ENCODE results near the gene UNC5B.
"Not testable (repeated sequence)": the region's sequence is repeated elsewhere in the genome, so short reads cannot be mapped to it uniquely, and the experiment has no call there.

UNC5B gene

DNA sequence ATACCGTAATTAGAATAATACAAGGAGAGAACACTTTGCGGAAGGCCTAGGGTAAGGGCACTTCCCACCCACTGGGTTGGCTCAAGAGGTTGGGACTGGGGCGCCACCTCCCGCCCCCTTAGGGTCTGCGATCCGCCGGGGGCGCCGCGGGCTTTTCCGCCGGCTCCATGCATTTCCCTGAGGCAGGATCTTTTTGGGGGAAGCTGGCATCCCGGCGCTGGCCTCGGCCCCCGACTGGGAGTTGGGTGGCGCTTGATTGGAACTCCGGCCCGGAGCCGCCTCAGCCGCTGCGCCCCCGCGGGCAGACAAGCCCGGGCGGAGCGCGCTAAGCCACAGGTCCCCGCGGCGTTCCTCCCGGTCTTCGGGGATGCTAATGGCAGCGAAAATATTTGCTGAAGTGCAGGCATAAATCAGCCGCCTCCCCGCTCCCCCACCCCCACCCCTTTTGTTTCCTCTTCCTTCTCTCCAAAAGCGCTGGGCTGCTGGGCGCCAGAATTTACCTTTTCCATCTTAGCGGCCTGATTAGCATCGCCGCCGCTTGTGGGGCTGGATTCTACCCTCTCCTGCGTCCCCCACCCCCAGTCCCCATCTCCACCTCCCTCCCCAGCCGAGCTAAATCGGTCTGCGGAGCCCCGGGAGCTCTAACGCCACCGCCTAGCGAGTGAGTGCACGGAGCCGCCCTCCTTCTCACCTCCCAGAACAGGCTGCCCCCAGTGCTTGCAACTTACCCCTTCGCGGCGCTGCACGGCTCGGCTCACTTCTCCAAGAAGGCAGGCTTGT, 5.1 kb downstream of the UNC5B start:
- no peaks in the 10 kb centered on the region for H3K36me3 ChIP-seq (ENCODE audit: control insufficient read depth, insufficient read depth, low read length)
- peak overlapping the region; percentile 62 for H3K4me3 ChIP-seq (ENCODE audit: low read depth, low read length)
- peaks cover 46% of the 10 kb centered on the region for H3K27me3 ChIP-seq (ENCODE audit: control insufficient read depth, insufficient read depth, low read length)
- no peaks in the 10 kb centered on the region for H3K9me3 ChIP-seq (ENCODE audit: control insufficient read depth, insufficient read depth, low read depth, low read length)
- peak overlapping the region; percentile 61 for H3K27ac ChIP-seq (ENCODE audit: low read depth, low read length)
- peaks cover 58% of the 10 kb centered on the region for H3K4me1 ChIP-seq (ENCODE audit: control insufficient read depth, insufficient read depth, low read length)
- peak overlapping the region; percentile 56 for H3K9ac ChIP-seq (ENCODE audit: low read length)

DNA sequence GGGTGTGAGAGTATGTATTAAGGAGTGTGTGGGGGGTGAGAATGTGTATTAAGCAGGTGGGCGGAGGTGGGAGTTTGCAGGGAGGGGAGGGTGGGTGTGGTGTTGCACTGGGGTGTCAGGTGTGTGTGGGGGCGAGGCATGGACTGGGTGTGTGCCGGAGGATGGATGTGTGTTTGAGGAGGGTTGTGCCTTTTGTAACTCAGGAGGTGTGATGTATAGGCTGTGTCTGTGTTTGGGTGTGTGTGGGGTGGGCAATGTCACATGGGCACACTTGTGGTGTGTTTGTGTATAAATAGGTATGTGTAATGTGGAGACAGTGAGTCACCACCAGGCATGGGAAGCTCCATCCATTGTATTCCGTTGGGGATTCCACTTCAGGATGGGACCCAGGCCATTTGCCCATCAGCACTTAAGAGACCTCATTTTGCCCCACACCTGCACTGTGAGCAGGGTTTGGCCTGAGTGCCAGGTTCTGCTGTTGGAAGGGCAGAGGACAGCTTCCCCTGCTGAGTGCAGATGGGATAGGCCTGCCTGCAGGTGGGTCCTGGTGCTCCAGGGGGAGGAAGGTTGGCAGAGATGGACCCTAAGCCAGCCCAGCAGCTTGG, 5.8 kb downstream of the UNC5B start:
- Histone ChIP-seq H3K4me1 (ENCODE audit: control insufficient read depth, insufficient read depth, low read length) (peaks cover 65% of the 10 kb centered on the region), H3K27ac (ENCODE audit: low read depth, low read length) (no peak overlapping the region; the same call in 1 of the 2 replicates), H3K9ac (ENCODE audit: low read length) (peak overlapping the region; percentile 56)

DNA sequence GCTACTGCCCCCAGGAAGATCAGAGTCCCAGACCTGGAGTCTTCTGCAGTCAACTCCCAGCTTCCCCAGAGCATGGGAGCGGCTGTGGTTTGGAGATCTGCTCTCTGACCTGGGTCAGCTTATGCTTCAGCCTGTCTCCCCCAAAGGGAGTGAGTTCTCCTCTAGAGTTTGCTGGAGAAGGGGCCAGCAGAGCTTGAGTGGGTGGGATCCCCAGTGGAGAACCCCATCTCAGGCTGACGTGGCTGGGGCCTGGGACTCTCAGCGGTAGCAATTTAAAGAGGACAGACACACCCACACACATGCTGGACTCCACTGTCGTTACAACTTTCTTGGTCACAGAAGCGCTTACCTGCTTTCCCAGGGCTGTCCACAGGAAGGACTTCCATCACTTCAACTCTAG, 6.3 kb downstream of the UNC5B start:
- Histone ChIP-seq H3K4me1 (ENCODE audit: control insufficient read depth, insufficient read depth, low read length) (peaks cover 70% of the 10 kb centered on the region), H3K9me3 (ENCODE audit: control insufficient read depth, insufficient read depth, low read depth, low read length) (no peaks in the 10 kb centered on the region), H3K4me3 (ENCODE audit: low read depth, low read length) (no peak overlapping the region), H3K27ac (ENCODE audit: low read depth, low read length) (no peak overlapping the region), H3K27me3 (ENCODE audit: control insufficient read depth, insufficient read depth, low read length) (peaks cover 38% of the 10 kb centered on the region), H3K36me3 (ENCODE audit: control insufficient read depth, insufficient read depth, low read length) (no peaks in the 10 kb centered on the region), H3K9ac (ENCODE audit: low read length) (no peak overlapping the region)

More for the DNA sequence above, 5.8 kb downstream of the UNC5B start:
- H3K36me3 ChIP-seq (ENCODE audit: control insufficient read depth, insufficient read depth, low read length): no peaks in the 10 kb centered on the region
- H3K9me3 ChIP-seq (ENCODE audit: control insufficient read depth, insufficient read depth, low read depth, low read length): no peaks in the 10 kb centered on the region
- H3K27me3 ChIP-seq (ENCODE audit: control insufficient read depth, insufficient read depth, low read length): peaks cover 42% of the 10 kb centered on the region
- H3K4me3 ChIP-seq (ENCODE audit: low read depth, low read length): peak overlapping the region; percentile 62

DNA sequence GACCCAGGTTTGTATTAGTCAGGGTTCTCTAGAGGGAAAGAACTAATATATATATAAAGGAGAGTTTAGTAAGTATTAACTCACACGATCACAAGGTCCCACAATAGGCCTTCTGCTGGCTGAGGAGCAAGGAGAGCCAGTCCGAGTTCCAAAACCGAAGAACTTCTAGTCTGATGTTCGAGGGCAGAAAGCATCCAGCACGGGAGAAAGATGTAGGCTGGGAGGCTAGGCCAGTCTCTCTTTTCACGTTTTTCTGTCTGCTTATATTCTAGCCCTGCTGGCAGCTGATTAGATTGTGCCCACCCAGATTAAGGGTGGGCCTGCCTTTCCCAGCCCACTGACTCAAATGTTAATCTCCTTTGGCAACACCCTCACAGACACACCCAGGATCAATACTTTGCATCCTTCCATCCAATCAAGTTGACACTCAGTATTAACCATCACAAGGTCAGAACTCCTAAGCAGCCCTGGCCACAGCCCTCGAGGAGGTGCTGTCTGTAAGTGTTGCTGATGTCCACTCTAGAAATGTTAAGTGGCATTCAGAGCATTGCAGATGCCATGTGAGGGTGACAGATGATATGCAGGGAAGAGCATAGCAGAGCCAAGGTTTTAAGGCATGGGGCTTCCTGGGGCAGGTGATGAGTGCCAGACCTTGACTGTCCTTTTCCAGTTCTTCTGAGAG, 7.0 kb downstream of the UNC5B start:
- not testable (repeated sequence) for H3K9ac ChIP-seq (ENCODE audit: low read length); H3K27ac ChIP-seq (ENCODE audit: low read depth, low read length); H3K4me3 ChIP-seq (ENCODE audit: low read depth, low read length); H3K36me3 ChIP-seq (ENCODE audit: control insufficient read depth, insufficient read depth, low read length); H3K9me3 ChIP-seq (ENCODE audit: control insufficient read depth, insufficient read depth, low read depth, low read length)
- peaks cover 31% of the 10 kb centered on the region for H3K27me3 ChIP-seq (ENCODE audit: control insufficient read depth, insufficient read depth, low read length)
- peaks cover 67% of the 10 kb centered on the region for H3K4me1 ChIP-seq (ENCODE audit: control insufficient read depth, insufficient read depth, low read length)

DNA sequence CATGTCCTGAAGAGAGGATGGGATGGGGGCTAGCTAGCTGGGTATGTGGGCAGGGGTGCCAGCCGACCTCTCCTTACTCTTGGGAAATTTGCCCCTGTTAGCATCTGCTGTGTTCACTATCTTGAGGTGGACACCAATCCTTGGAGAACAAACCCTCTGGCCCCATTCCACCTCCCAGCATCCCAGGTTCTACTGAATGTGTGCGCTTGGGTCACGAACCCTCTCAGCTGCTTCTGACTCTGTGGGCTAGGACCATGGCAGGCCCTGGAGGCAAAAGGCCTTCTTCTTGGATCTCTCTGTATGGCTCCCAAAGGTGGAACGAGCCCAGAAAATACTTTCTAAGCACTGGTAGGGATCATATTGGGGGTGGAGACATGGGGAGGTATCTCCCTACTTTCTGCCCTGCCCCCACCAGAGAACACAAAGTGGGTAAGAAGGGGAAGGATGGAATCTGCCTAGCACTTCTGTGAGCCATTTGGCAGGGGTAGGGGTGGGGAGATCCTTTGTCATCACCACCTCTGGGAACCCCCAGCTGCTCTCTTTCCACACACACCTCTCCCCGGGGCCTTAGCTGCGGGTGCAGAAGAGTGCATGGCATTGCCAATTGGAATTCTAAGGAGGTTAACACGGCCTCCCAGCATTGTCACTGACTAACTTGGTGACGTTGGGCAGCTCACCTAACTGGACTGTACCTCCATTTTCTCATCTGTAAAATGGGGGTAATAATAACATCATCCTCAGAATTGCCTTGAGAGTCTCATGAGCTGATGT, 7.7 kb downstream of the UNC5B start:
- Histone ChIP-seq H3K4me1 (ENCODE audit: control insufficient read depth, insufficient read depth, low read length) (peaks cover 59% of the 10 kb centered on the region), H3K36me3 (ENCODE audit: control insufficient read depth, insufficient read depth, low read length) (no peaks in the 10 kb centered on the region), H3K27ac (ENCODE audit: low read depth, low read length) (no peak overlapping the region), H3K9ac (ENCODE audit: low read length) (no peak overlapping the region), H3K27me3 (ENCODE audit: control insufficient read depth, insufficient read depth, low read length) (peaks cover 24% of the 10 kb centered on the region), H3K4me3 (ENCODE audit: low read depth, low read length) (no peak overlapping the region), H3K9me3 (ENCODE audit: control insufficient read depth, insufficient read depth, low read depth, low read length) (no peaks in the 10 kb centered on the region)

DNA sequence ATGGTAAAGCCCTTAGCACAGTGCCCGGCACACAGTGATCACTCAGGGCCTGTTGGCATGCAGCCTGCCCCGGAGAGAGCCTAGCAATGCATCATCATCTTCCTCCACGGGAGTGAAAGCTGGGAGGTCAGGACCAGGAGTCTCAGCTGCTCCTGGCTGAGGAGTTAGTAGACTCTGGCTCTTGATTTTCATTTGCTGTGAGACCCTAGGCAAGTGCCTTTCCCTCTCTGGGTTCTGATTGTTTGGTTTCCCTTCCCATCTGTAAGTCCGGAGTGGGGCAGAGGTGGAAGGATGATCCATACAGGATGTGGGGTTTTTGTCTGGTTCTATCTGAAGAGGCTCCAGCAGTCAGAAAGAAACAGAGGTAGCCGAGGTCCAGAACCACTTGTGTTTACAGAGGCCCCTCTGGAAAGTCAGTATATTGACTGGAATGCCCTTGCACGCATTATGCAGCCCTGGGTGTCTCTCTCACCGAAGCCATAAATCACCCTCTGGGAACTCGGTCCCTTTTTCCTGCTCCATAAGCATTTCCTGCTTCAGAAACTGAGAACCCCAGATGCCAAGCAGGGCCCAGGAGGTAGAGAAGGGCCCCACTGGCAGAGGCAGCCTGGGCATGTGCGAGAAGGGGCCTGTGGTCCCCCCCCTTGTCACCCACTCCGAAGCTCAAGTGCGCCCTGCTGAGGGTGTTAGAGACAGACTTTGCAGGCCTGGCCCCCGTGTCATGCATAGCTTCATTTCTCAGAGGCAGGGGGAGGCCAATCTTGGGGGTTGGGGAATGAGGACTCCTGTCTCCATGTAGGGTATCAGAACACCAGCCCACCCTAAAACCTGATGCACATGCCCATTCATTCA, 8.5 kb downstream of the UNC5B start:
- H3K27me3 ChIP-seq (ENCODE audit: control insufficient read depth, insufficient read depth, low read length): peaks cover 23% of the 10 kb centered on the region
- no peaks in the 10 kb centered on the region for H3K36me3 ChIP-seq (ENCODE audit: control insufficient read depth, insufficient read depth, low read length)
- H3K27ac ChIP-seq (ENCODE audit: low read depth, low read length): no peak overlapping the region
- no peak overlapping the region for H3K4me3 ChIP-seq (ENCODE audit: low read depth, low read length)
- peaks cover 51% of the 10 kb centered on the region for H3K4me1 ChIP-seq (ENCODE audit: control insufficient read depth, insufficient read depth, low read length)
- no peaks in the 10 kb centered on the region for H3K9me3 ChIP-seq (ENCODE audit: control insufficient read depth, insufficient read depth, low read depth, low read length)
- no peak overlapping the region for H3K9ac ChIP-seq (ENCODE audit: low read length)

DNA sequence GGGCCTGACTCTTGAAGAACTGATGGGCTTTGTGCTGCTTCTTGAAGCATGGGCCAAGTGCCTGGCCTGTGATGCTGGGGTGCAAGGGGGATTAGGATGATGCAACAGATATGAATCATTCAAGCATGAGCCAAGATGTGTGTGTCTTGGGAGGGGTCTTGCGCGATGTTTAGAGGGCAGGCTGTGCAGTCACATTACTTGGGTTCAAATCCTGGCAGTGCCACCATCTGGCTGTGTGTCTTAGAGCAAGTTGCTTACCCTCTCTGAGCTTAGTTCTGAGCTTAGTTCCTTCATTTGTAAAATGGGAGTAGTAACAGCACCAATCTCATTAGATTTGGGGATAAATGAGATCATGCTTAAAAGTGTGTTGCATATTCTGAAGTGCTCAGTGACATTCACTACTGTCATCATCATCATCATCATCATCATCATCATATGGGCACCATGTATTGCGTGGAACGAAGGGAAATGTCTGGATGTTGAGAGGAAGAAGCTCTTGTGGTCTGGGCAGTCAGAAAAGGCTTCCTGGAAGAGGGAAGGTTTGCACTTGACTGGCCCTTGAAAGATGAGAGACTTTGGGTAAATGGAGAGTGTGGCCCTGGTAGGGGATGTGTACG, 9.3 kb downstream of the UNC5B start:
- Histone ChIP-seq H3K27me3 (ENCODE audit: control insufficient read depth, insufficient read depth, low read length) (peaks cover 23% of the 10 kb centered on the region), H3K4me1 (ENCODE audit: control insufficient read depth, insufficient read depth, low read length) (peaks cover 43% of the 10 kb centered on the region), H3K4me3 (ENCODE audit: low read depth, low read length) (no peak overlapping the region), H3K9ac (ENCODE audit: low read length) (no peak overlapping the region), H3K9me3 (ENCODE audit: control insufficient read depth, insufficient read depth, low read depth, low read length) (no peaks in the 10 kb centered on the region), H3K36me3 (ENCODE audit: control insufficient read depth, insufficient read depth, low read length) (no peaks in the 10 kb centered on the region), H3K27ac (ENCODE audit: low read depth, low read length) (no peak overlapping the region)

DNA sequence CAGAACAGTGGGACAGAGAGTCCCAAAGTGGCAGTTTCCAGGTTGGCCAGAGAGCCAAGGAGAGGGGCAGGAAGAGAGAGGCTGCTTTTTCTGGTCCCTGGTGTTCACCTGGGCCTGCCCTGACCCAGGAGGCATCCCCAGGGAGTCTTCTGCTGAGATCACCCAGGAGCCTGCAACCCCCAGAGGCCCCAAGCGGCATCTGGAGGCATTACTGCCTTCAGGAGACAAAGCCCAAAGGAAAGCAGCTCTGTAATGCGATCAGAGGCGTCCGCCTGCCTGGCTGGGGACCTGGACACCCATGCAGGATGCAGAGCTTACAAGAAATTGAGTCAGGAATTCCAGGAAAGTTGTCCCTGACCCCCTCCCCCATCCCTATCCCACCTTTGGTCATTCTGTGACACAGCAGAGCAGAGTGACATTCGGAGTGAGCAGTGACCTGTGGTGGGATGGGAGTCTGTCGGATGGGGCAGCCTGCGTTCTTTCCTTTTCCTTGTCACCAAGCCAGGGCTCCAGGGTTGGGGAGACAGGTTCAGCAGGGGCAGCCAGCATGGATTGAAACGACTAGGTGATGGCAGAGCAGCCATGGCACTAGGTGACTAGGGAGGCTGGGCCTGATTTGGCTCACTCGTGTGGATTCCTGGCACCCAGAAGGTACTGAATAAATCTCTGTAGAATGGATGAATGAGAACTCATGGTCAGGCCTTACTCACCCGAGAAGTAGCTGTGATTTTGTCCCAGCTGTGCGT, 10.4 kb downstream of the UNC5B start:
- H3K27ac ChIP-seq (ENCODE audit: low read depth, low read length): no peak overlapping the region
- no peak overlapping the region for H3K9ac ChIP-seq (ENCODE audit: low read length)

DNA sequence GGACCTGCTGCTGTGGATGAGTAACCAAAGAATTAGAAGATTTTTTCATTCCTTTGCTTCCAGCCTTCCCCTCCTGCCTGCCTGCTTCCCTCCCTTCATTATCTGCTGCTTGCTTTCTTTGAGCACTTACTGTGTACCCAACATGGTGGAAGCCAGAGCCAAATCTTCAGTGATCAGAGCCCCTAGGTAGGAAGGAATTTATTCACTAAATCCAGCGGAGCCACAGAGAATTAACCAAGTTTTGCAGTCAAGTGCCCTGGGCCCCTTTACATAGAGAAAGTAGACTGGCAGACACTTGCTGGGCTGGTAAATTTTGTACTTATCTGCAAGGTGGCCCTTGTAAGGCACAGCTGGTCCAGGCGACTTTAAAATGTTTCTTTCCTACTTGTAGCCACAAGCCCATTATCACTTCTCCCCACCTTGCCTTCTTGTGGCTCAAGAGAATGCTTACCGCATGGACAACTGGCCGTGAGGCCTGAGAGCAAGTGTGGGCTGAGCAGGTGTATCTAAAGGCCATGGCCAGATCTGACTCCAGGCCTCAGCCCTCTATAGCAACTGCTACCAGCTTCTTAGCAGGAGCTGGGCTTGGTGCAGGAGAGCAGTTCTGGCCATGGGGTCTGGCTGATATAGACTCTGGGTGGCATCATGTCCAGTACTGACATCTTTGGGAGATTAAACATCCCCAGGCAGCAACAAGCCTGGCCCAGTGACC, 11.1 kb downstream of the UNC5B start:
- H3K9me3 ChIP-seq (ENCODE audit: control insufficient read depth, insufficient read depth, low read depth, low read length): no peaks in the 10 kb centered on the region
- H3K27me3 ChIP-seq (ENCODE audit: control insufficient read depth, insufficient read depth, low read length): peaks cover 18% of the 10 kb centered on the region
- no peaks in the 10 kb centered on the region for H3K36me3 ChIP-seq (ENCODE audit: control insufficient read depth, insufficient read depth, low read length)
- peaks cover 34% of the 10 kb centered on the region for H3K4me1 ChIP-seq (ENCODE audit: control insufficient read depth, insufficient read depth, low read length)
- H3K9ac ChIP-seq (ENCODE audit: low read length): no peak overlapping the region
- no peak overlapping the region for H3K4me3 ChIP-seq (ENCODE audit: low read depth, low read length)
- H3K27ac ChIP-seq (ENCODE audit: low read depth, low read length): no peak overlapping the region

More for the DNA sequence above, 10.4 kb downstream of the UNC5B start:
- peaks cover 41% of the 10 kb centered on the region for H3K4me1 ChIP-seq (ENCODE audit: control insufficient read depth, insufficient read depth, low read length)
- no peaks in the 10 kb centered on the region for H3K36me3 ChIP-seq (ENCODE audit: control insufficient read depth, insufficient read depth, low read length)
- H3K4me3 ChIP-seq (ENCODE audit: low read depth, low read length): no peak overlapping the region
- no peaks in the 10 kb centered on the region for H3K9me3 ChIP-seq (ENCODE audit: control insufficient read depth, insufficient read depth, low read depth, low read length)
- peaks cover 23% of the 10 kb centered on the region for H3K27me3 ChIP-seq (ENCODE audit: control insufficient read depth, insufficient read depth, low read length)

All from HUES6 (cell line).